Hepatic stellate cell (primary cell): ENCODE data around the gene FGF23.
"Not testable (repeated sequence)": the region's sequence is repeated elsewhere in the genome, so short reads cannot be mapped to it uniquely, and the experiment has no call there.

ENCODE experiments used
- DNase-seq: peaks from one replicate; pipeline ENCODE4 v3.0.0; 2011; ENCODE audit warnings: low spot score

The FGF23 gene

GRCh38 chr12:4379405-4379804 lies at the start of gene FGF23:
FGF23 (minus strand) TSS chr12:4379712; CDS start chr12:4379582, 130 bp downstream.
- DNase-seq: no peak

- no peak for DNase-seq
These were observed 44.9 kb upstream of the FGF23 start for GRCh38 chr12:4424422-4424821.

- DNase-seq: no peak
These were observed 44.1 kb upstream of the FGF23 start for GRCh38 chr12:4423528-4424195.

GRCh38 chr12:4422985-4423384 lies 43.5 kb upstream of the FGF23 start:
- no peak for DNase-seq

GRCh38 chr12:4421590-4422031 lies 42.1 kb upstream of the FGF23 start:
- peak; percentile 54 for DNase-seq

- DNase-seq: no peak
These were observed 40.7 kb upstream of the FGF23 start for GRCh38 chr12:4420138-4420670.

- no peak for DNase-seq
These were observed 39.4 kb upstream of the FGF23 start for GRCh38 chr12:4418913-4419312.

- no peak for DNase-seq
These were observed 38.4 kb upstream of the FGF23 start for GRCh38 chr12:4417936-4418335.

GRCh38 chr12:4417455-4417854 lies 37.9 kb upstream of the FGF23 start:
- no peak for DNase-seq

GRCh38 chr12:4416276-4416675 lies 36.8 kb upstream of the FGF23 start:
- no peak for DNase-seq

GRCh38 chr12:4412465-4412864 lies 33.0 kb upstream of the FGF23 start:
- no peak for DNase-seq

GRCh38 chr12:4412056-4412455 lies 32.5 kb upstream of the FGF23 start:
- DNase-seq: no peak

GRCh38 chr12:4407136-4407535 lies 27.6 kb upstream of the FGF23 start:
- no peak for DNase-seq

GRCh38 chr12:4404877-4405637 lies 25.5 kb upstream of the FGF23 start:
- not testable (repeated sequence) for DNase-seq

- DNase-seq: no peak
These were observed 23.5 kb upstream of the FGF23 start for GRCh38 chr12:4402996-4403395.

- DNase-seq: no peak
These were observed 21.6 kb upstream of the FGF23 start for GRCh38 chr12:4401117-4401516.

GRCh38 chr12:4395818-4396217 lies 16.3 kb upstream of the FGF23 start:
- no peak for DNase-seq

GRCh38 chr12:4393211-4393610 lies 13.7 kb upstream of the FGF23 start:
- DNase-seq: no peak

GRCh38 chr12:4392223-4392742 lies 12.8 kb upstream of the FGF23 start:
- no peak for DNase-seq

GRCh38 chr12:4388662-4389061 lies 9.2 kb upstream of the FGF23 start:
- DNase-seq: no peak

- no peak for DNase-seq
These were observed 8.5 kb upstream of the FGF23 start for GRCh38 chr12:4388032-4388431.

GRCh38 chr12:4387607-4388006 lies 8.1 kb upstream of the FGF23 start:
- DNase-seq: no peak

- DNase-seq: no peak
These were observed 7.3 kb upstream of the FGF23 start for GRCh38 chr12:4386801-4387200.
